ENCODE results near the gene DNAH3.
"Not testable (repeated sequence)": the region's sequence is repeated elsewhere in the genome, so short reads cannot be mapped to it uniquely, and the experiment has no call there.

Gene DNAH3

DNA sequence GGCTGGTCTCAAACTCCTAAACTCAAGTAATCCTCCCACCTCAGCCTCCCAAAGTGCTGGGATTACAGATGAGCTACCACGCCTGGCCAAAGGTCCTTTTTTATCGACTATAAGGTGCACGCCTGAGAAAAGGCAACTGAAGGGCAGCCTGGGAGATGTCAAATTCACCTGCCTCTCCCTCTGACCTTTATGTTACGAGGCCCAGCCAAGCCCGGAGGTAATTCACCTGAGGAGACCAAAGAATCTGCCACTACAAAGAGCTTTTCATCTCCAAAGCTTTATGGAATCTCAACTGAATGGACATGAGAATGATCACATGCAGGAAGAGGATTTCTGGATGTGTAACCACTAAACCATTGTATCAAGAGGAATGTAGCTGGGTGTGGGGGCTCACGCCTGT, 212.9 kb downstream of the DNAH3 start:
- no peak for DNase-seq

DNA sequence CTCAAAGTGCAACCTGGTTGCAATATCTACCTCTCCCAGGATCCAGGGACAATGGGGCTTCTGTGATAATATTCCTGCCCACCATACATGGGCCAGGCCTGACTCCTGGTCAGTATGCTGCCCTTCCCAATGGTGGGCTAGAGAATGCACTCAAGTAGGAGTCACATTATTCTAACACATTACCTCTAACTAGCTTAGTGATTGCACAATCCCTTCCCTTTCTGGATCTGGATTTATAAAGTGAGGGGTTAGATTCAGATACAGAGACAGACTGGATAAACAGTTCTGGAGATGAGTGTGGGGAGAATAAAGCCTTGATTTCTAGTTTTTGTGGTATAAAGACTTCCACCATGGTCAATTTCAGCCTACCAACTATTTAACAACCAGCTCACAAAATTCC, 217.1 kb downstream of the DNAH3 start:
- DNase-seq, result no peak

DNA sequence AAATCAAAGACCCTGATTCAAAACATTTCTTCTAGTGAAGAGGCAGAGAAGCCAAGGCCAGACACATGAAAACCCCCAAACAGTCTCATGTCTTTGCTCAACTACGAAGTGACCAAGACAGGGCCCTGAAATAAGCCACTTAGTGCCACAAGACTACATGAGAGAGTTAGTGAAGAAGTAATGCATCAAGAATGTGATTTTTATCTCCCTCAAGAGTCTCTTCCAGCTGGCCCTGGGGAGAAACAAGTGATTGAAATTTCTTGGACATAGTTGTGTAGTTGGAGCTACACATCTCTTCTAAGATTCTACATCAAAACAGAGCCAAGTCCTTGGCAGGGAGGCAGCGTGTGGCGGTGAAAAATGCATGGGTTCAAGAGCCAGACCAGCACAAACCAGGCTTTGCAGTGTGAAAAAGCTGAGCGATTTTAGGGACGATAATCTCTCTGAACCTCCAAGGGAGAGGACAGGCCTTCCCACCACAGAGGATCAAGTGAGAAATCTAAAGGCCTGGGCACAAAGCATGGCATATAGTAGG, 219.5 kb downstream of the DNAH3 start:
- no peak for DNase-seq

DNA sequence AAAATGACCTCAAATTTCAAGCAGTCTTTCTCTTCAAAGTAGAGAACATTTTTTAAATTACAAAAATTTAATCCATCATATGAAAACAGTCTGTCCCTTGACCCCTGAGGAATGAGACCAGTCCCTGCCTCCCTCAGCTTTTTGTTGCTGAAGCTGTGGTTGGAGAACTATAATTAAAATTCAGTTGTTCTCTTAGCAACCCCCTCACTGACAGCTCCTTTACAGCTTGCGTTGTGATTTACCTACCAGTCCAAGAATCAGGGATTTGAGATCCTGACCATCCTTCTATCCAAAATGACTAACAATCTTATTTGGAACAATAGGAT, 220.3 kb downstream of the DNAH3 start:
- no peak for DNase-seq

DNA sequence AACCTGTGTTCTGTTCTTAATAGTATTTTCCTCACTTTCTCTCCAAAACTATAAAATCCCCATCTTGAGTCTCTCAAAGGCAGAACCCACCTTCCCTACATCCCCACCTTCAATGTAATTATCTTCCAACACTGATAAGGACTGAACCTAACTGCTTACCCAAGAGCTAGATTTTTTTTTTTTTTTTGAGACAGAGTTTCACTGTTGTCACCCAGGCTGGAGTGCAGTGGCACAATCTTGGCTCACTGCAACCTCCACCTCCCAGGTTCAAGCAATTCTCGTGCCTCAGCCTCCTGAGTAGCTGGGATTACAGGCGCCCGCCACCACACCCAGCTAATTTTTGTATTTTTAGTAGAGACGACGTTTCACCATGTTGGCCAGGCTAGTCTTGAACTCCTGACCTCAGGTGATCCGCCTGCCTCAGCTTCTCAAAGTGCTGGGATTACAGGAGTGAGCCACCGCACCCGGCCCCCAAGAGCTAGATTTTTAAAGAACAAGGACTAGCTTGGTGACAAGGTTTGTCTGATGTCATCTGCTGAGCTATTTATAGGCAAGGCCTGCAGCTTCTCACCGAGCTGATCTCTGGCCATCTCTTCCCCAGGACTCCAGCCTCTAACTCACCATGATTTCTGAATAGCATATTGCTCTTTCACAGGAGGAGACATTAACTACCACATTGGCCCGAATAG, 220.8 kb downstream of the DNAH3 start:
- DNase-seq, result not testable (repeated sequence)

DNA sequence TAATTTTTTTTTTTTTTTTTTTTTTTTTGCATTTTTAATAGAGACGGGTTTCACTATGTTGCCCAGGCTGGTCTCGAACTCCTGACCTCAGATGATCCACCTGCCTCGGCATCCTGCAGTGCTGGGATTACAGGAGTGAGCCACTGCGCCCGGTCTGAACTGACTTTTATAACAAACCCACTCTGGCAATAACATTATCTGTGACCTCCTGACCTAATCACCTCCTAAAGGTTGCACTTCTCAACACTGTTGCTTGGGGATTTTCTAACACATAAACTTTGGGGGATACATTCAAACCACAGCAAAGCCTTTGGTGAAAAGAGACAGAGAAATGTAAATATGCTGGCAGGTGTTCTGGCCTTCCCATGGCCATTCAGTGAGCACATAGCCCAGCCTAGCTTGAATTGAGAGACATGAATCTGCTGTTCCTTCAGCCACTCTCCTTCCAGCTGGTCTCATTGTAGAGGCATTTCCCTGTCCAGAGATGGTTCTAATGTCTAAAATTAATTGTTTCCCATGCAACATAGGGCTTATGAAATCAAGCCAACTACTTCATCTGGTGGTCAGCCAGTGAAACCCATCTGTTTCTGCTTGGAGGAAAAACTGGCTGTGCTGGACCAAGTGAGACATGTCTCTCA, 221.8 kb downstream of the DNAH3 start:
- no peak for DNase-seq

DNA sequence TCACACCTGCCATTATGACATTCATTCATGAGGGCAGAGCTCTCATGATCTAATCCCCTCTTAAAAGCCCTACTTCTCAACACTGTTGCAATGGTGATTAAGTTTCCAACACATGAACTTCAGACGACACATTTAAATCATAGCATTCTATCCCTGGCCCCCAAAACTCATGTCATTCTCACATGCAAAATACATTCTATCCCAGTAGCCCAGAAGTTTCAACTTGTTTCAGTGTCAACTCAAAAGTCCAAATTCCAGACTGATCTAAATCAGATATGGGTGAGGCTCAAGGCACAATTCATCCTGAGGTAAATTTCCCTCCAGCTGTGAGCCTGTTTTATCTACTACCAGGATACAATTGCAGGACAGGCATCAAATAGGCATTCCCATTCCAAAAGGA, 224.9 kb downstream of the DNAH3 start:
- DNase-seq, result no peak

DNA sequence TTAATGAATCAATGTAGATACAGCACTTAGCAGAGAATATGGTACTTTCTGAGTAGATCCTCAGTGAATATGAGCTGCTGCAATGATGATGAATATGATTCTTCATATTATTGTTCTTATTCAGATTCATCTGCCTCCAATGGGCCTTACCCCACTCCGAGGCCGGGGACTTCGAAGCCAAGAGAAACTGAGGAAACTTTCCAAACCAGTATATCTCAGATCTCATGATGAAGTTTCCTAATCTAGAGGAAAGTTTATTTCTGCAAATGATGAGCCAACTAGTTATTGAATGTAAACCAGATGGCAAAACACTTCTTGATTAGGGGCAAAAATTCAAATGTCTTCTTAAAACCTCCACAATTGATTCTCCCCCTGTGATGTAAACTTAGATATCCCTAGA, 226.8 kb downstream of the DNAH3 start:
- DNase-seq, result no peak

DNA sequence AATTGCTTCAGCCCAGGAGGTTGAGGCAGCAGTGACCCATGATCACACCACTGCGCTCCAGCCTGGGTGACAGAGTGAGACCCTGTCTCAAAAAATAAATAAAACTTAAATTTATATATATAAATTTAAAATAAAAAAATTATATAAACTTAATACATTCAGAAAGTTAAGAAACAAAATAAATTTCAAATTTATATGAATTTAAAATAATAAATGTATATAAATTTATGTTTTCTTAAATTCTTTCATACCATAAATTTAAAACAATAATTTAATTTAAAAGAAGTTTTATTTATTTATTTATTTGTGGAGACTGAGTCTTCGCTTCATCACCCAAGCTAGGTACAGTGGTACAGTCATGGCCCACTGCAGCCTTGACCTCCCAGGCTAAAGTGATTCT, 229.8 kb downstream of the DNAH3 start:
- DNase-seq, result no peak

DNA sequence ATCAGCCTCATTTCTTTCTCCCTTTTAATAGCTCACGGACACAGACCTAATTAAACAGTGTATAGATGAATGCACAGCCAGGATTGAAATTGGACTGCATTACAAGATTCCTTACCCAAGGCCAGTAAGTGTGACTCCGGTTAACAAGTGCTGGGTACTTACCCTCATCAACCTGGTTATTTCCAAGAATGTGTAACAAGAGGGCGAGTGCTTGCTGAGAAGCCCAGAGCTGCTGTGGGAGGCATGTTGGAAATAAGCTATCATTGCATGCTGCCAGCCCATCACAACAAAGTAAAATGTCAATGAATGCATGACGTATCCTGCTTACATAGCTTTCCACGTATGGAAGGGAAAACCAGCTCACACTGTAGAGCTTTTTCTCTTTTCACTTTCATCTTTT, 230.6 kb downstream of the DNAH3 start:
- DNase-seq, result no peak

DNA sequence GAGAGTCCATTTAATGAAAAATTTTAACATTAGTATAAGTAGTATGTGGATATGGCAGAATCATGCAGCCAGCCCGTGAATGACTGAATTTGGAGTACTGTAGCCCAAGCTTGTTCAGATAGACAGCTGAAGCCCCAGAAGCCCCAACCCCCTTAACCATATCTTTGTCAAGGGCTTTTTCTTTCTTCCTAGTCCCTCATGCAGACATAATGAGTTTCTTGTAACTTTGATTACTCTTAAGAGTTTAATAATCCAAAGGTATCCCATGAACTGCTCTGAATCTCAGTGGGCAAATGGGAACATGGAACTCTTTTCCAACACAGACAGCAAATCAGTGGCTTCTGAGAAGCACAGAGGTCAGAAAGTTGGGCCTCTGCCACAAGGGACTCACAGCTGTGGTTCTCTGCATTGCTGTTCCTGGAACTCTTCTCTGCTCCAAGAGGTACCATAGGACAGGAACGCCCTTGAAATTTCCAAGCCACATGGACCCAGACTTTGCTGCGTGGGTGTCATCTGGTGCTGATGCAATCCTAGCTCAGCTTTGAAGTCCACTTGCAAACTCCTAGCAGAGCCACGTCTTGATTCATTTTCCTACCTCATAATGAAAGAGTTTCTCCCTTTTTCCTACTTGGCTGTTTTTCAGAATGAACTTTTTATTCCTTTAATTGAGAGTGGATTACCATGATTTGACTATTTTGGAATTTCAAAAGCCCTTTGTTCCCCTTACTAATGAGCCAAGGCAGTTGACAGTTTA, 232.0 kb downstream of the DNAH3 start:
- DNase-seq, result no peak

DNA sequence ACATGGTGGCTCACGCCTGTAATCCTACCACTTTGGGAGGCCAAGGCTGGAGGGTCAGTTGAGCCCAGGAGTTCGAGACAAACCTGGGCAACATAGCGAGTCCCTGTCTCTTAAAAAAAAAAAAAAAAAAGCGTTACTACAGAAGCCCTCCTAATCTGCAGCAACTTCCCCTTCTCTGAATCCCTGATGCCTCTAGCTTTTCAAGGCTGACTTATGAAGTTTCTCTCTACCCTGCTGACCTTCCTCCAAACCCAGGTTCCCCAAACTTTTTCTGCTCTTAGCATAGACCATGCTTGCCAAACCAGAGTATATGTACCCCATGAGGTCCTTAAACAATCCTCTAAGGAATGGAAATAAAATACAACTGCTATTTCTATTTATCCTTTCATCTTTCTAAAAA, 233.7 kb downstream of the DNAH3 start:
- no peak for DNase-seq

DNA sequence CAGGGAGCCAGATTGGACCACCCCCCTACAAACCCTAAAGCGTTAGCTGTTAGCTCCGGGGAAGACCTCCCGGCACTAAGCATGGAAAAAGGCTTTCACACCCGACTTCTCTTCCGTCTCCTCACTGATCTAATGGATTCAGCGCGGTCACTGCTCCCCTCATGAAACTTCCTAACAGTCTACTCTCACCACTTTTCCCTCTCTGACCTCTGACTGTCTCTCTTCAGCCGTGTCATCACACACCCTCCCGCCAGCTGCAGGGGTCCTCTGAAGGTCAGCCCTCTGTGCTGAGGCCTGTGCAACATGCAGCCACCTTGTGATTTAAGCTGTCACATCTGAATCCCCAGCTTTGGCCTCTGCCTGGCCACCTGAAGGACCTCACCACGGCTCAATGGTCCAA, 234.4 kb downstream of the DNAH3 start:
- DNase-seq, result no peak

DNA sequence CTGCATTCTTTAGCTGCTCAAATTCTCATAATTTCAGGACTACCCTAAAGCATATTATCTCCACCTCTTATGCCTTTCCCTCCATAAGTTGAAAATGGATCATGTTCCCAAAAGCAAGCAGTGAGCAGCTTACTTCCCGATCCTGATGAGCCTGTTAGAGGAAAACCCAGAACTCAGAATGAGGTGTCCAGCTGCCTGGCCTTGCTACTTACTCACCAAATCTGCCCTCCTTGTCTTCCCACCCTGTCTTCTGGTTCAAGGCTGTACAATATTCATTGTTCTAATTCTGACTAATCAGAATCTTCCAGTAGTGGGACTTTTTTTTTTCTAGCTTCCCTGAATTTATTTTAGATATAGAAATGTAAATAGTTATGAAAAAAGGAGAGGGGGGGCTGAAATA, 239.3 kb downstream of the DNAH3 start:
- no peak for DNase-seq

DNA sequence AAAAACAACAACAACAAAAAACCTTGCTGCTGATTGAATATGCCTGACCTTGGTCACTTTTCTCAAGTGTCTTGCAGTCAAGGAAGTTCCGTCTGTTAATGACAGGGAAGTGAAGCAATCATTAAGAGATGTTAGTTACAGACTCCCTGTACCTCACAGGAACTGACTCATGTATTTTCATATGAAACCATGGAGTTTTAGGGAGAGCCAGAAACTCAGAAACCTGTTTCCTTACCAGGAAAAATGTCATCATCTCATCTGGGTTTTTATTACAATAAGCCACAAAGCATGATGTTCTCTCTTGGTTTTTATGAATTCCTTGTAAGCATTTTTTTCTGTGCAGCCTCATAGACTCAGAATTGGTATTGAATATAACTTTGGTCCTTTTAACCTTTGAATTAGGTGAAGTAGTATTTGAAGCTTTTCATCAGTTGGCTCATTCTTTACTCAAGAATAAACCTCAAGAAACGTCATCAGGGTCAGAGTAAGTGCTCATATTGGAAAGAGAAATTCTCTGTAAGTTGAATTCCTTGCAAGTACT, 239.8 kb downstream of the DNAH3 start:
- no peak for DNase-seq

DNA sequence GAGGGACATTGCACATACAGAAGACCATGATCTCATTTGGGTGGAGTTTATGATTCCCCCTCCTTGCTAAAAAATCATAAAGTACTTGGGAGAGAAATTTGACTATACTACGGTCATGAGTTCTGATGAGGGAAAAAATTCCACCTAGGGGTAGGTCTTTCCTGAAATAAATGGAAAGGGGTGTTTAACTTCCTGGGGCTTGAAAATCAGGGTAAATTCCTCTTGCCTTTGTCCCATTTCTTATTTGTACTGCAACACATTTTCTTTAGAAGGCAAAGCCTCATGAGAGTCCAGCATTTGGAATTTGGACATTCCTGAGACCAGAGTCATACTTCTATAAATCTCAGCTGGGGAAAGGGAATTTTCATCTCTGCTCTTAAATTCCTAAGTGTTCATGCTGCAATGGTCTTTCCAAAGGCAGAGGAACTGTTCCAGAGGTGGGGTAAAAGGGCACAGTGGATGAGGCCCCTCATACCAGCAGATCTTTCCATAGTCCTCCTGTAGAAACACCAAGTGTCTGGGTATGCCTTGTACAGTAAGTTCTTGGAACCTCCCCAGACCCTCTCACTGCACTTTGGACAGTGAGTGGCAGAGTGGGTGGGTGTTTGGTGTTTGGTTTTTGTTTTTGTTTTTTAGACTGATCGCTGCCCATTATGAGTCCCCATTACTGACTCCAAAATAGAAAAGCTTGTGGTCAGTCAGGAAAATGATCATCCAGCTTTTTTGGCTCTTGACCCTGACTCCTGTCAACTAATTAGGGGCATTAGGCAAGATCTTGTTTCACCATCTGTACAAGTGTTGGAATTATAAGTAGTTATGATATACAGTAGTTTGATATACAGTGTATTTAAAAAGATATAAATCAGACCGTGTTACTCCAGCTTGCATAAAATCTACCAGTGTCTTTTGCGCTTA, 244.0 kb downstream of the DNAH3 start:
- no peak for DNase-seq

DNA sequence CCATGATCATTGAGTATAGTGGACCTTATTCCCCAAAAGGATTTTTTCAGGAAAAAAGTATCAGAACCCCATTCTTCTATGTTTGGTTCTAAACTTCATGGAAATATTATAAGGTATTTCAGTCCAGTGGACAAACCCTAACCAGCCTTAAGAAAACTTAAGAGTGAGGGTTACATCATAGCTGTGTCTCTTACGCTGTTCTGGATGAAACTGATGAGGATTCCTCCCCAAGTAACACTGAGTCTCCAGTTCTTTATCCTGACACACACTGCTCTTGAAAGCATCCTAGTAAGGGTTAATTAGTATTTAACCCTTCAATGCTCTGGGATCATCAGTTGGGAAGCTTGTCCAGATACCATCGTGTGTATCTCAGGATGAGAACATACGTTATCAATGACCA, 245.1 kb downstream of the DNAH3 start:
- no peak for DNase-seq

DNA sequence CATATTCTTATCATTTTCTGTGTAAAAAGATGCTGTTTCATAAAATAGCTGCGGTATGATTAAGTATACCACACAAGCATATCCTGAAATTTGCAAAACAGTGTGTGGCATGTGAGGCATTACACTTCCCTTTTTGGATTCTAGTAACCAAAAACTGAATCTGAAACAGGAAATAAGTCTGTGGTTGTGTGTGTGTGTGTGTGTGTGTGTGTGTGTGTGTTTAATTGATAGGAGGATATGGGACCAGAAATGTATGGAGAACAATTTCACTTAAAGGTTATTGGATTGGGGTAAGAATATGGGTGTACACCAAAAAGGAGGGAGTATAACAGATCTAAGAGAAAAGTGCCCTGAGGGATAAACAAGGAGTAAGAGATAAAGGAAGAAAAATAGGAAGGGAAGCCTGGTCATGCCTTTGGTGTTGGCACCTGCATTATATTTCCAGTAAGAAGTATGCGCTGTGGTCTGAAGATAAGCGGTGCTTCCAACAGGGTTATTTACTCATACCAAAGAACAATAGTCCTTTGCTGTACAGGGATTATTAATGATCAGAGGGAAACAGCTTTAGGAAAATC, 246.1 kb downstream of the DNAH3 start:
- DNase-seq, result no peak

DNA sequence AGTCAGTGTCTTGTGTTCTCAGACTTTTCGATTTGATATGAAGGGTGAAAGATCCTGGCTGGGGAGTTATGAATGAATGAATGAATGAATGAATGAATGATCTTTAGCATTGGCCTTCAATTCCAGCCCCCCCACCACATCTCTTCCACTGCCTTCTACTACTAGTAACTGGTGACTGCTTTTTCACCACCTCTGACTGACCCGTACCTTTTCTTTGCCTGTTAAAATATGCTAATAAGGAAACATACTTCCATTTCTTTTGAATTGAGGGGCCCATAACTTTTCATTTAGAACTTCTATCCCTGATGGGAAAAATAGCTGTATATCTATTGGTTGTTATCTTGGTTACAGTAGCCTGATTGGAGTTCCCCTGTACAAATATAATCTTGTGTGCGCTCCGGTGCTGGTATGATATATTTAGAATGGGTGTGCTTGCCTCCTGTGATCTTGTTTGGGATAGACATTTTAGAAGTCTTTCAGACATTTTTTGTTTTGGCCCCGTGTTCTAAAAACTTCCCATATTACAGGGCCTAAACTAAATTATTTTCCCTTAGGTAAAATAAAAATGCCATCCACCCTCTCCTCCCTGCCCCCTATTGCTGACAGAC, 246.6 kb downstream of the DNAH3 start:
- DNase-seq, result no peak

DNA sequence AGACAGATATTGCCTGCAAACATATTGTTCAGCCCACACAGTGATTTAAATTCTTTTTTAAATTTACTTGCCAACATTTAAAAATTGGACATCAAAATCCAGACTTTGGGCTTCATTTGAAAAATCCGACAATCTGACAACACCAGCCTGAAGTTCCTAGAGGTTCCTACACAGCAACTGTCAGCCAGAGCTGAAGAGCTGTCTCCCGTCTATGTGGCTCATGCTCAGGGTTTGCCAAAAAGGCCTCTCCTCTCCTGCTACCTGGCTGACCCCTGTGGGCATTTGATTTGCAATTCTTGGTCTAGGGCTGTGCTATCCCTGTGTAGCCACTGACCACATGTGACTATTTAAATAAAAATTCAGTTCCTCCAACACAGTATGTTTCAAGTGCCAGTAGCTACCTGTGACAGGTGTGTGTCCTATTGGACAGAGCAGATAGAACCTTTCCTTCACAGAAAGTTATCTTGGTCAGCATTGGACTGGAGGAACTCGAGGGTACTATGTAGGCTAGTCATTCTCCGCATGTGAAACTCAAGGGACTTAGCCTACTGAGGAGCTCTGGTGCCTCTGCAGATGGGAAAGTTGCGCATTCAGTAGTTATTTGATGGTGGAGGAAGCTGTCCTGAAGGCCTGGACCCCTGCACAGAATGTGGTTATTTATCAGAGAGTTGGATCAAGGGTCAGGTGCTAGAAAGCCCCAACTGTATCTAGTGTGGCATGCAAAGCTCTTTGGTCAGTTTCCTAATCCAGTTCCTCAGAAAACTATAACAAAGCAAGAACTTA, 247.3 kb downstream of the DNAH3 start:
- DNase-seq, result no peak

DNA sequence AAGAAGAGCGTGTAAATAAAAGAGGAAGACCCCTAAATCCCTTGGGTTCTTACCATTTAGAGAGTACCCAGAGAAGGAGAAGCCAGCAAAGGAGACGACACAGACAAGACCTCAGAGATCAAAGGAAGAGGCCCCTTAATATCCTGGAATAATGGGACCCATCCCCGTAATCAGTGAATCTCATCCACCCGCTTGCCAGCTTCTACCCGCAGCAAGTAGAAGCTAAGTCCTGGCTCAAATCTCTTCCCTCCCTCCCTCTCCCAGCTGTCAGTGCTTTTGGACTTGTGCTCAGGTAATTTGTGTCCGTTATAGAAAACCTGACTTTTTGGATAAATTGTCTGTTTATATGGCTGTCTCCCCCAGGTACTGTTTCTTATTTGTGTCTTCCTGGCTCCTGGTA, 248.2 kb downstream of the DNAH3 start:
- DNase-seq, result no peak

All from activated CD4-positive, alpha-beta T cell treated with anti-CD3 and anti-CD28 coated beads for 1 hour (primary cell).